Mucosa of gallbladder (tissue), 1 donor: ENCODE data around the gene ARL5A. TPM values are rescaled to one million over a fixed set of nuclear protein-coding genes. Genes with fewer than 3 reads are reported as not detected.

ENCODE experiments used
- DNase-seq: peaks from one replicate; pipeline ENCODE4 v3.0.0-alpha.2; 2020; ENCODE audit warnings: low spot score
- total RNA-seq: library from RNA; stranded (reverse); gene quantifications from one replicate; pipeline ENCODE4 v1.2.1, GENCODE V29; 2021
- donor health status: DM: no; HTN: no; CAD: no.

Gene ARL5A
- total RNA-seq, 1 donor from 2014 or later, result 48.1 TPM

DNA sequence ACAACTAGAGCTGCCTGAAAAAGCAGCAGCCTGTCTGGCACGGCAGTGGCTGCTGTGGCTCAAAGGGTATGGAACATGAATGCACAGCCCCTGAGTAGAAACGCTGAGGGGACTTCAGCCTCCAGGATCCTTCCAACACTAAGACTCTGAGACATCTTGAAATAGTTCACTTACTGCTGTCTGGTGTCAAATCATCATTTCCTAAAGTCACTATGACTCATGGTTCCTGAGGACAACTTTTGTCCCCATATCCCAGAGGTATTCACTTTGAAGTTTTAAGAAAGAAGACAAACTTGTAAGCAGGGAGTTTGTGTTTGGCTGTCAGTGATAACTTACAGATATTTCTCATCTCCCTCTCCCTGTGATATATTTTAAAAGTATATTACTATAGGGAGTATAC, 60.7 kb downstream of the ARL5A start:
- DNase-seq, result no peak

DNA sequence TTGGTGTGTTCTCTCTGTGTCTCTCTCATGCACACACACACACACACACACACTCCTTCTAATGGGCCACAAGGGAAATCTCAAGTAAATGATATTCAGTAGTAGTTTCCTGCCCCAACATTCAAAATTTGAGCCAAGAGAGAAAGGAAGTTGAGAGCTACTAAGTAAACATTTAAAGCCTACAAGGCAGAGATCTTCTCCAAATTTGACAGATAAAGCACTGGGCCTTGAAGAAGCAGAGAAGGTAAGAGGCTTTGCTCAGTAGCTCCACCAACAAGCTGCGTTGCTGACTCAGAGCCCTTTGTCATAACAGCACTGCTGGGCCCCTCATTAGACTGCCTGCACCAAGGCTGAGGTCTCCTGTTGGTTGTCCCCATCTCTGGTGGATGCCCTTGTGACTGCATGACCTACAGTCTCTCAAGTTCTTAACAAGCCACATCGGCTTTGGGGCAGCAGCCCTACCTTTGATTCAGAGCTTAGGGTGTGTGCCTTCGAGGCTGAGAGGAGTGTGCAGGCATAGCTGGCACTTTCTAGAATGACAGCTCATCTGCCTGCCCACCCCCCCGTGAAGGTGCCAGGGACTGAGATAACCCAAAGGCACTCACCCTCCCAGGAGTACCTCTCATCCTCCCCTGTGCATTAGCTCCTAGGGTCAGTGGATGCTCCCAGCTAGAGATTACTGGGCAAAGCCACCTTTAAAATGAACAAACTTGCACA, 61.6 kb downstream of the ARL5A start:
- DNase-seq, result no peak

DNA sequence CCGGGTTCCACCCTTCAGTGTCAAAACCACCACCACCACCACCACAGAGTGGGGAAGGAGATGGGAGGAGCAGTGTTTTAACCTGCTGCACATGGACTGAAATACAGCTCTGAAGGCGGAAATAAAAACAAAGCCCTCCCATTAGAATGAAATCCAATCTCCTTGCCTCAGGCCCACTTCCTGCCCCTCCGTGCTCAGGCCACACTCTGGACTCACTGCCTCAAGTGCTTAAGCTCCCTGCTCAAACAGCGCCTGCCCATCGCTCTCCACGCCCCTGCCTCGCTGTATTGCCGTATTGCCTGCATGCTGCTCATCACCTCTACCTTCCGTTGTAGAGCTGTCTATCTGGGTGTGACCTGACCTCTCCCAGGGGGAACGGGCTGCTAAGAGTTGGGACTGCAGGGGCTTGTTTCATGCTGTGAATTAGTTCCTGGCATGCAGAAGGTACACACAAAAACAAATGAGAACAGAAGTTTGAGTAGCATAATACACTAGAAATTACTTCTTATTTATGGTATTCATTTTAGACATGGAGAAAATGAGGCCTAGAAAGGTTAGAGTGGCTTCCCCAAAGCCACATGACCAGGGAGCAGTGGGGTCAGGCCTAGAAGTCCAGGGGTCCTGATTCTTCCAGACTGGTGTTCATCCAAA, 62.3 kb downstream of the ARL5A start:
- DNase-seq, result no peak

DNA sequence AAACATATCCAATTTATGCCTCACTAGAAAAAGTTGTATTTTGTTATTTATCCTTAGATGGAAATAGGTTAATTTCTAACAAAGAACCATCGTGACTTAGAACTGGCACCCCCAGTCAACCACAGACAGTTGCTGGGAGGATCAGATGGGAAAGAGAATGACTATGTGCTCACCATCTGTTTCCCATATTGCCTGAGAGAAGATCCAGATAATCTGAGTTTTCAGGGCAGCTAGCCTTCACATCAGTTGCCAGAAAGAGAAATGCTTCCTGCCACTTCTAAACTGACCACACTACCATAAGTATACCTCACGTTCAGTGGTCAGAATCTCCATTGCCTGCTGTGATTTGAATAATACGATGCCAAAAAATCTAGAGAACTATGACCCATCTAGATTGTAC, 65.5 kb downstream of the ARL5A start:
- DNase-seq, result no peak

DNA sequence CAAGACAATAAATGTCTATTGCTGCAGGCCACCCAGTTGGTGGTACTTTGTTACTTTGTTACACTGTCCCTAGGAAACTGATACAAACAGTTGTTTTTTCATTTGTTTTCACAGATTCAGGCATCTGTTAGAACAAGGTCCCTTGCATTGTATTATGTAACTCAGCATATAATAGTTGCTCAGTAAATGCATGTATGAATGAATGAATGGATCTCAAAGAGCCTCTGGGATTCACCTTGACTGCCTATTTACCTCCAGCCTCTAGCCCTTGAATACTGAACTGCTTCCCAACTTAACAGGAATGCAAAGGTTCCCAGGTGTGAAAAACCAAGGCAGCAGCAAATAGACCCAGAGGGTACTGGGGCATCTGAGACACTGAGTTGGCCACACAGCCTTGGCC, 66.5 kb downstream of the ARL5A start:
- DNase-seq, result no peak

- DNase-seq, result no peak
Observed at GRCh38 chr2:151761193-151761592, 67.0 kb downstream of the ARL5A start.

DNA sequence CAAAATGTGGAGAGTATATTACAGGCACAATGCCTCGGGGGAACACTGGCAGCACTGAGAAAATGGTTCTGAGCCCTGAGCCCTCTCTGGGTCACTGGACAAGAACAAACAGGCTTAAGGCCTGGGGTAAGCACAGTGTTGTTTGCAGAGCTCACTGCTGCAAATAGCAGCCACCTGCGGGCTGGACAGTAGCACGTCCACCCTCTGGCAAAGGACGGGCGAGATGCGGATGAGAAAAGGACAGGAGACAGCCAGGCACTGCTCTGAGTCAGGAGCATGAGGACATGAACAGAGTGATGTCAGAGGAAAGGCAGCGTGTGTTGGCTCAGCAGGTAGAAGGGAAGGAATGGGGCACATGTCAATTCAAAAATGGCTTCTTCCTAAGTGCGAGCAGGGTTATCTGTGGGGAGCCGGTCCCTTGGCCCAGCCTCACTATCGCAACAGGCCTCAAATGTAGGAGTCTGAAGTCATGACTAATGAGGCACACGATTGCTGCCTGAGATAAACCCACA, 68.0 kb downstream of the ARL5A start:
- DNase-seq, result no peak

DNA sequence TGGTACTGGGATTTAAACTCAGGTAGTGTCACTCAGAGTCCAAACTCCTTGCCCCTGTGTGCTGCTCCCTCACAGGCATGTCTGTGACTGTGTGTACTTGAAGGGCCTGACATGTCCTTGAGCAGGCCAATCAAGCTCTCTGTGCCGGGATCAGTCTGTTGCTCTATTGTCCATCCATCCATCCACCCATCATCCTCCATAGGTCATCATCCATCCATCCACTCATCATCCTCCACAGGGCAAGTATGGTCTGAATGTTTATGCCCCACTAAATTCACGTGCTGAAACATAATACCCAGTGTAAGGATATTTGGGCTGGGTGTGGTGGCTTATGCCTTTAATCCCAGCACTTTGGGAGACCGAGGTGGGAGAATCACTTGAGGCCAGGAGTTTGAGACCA, 69.5 kb downstream of the ARL5A start:
- DNase-seq, result no peak

DNA sequence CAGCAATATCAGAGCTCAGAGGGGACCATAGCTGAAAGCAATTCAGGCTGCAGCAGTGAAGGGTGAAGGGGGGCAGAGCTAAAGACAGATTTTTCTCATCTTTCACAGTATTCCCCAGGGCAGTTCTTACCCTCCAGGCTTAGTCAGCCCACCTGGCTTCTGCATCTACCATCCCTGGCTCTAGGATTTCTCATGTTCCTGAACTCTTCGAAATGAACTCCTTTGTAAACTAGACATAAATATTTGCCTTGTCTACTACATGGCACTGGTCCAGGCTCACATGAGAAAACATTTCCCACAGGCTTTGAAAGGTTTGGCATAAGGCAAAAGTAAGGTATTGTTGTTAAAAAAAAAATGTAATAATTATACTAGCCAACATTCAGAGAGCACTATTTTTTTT, 70.4 kb downstream of the ARL5A start:
- no peak for DNase-seq

- no peak for DNase-seq
Observed at GRCh38 chr2:151756820-151757219, 71.4 kb downstream of the ARL5A start.

DNA sequence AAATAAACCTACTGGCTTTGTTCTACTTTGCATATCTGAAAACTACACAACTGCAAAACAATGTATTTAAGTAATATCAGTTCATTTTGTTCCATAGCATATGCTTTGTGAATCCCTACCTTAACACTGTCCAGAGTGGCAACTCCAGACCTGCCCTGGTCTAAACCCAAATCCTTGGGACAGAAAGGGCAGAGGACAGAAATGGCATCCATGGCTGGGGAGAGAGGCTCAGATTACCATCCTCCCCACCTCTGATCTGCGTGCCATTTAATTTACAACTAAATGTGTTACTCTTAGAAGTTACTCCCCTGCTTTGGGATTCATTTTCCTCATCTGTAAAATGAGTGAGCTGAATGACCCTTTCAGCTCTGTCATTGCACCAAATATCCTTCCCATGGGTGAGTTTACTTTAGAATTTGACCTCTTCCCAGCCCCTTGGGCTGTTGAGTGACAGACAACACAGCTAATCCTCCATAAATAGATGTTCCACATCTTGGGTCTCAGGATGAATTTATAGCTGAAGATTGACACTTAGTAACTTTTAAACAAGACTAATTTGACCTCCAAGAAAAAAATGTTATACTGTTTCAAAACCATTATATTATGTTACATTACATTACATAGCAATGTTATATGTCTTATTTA, 73.8 kb downstream of the ARL5A start:
- no peak for DNase-seq

GRCh38 chr2:151753540-151753939, 74.7 kb downstream of the ARL5A start:
- DNase-seq, result no peak

Other genes starting within 250 kb of the ARL5A start
- gene NEB, start 93.9 kb downstream of the ARL5A start, total RNA-seq, result 140 TPM